Aorta (tissue), 5 donors: ENCODE measurements around the gene MAP1LC3C. TPM values are rescaled to one million over a fixed set of nuclear protein-coding genes. Genes with fewer than 3 reads are reported as not detected.

Experiments used
- ATAC-seq: fragments of 200-7000 bp; cut with Tn5 transposase; one replicate; pipeline ENCODE4 v1.9.1; 2022; ENCODE audit warnings: moderate library complexity; ENCODE audit not compliant: low FRiP score
- DNase-seq, 2 donors: peaks; one replicate each; pipeline ENCODE4 v3.0.0-alpha.2; 2020
- H3K27ac ChIP-seq, 2 donors: one replicate each; pipeline ENCODE4 v1.5.1; 2013; ENCODE audit warnings: low read length in 2 of 2, mild to moderate bottlenecking in 2 of 2, moderate library complexity in 2 of 2, control low read depth in 1 of 2, inconsistent platforms in 1 of 2, low read depth in 1 of 2
- H3K27me3 ChIP-seq, 2 donors: one replicate each; pipeline ENCODE4 v1.6.1; 2013; ENCODE audit warnings: control low read depth in 1 of 2, low read length in 1 of 2, mild to moderate bottlenecking in 1 of 2, moderate library complexity in 1 of 2; ENCODE audit not compliant: insufficient read depth in 2 of 2, control insufficient read depth in 1 of 2
- H3K36me3 ChIP-seq, 2 donors: one replicate each; pipeline ENCODE4 v1.6.1; 2013; ENCODE audit warnings: control low read depth in 1 of 2, low read length in 1 of 2, mild to moderate bottlenecking in 1 of 2; ENCODE audit not compliant: insufficient read depth in 2 of 2, control insufficient read depth in 1 of 2
- H3K4me1 ChIP-seq, 2 donors: one replicate each; pipeline ENCODE4 v1.6.1; 2013; ENCODE audit warnings: low read length in 2 of 2, control low read depth in 1 of 2, mild to moderate bottlenecking in 1 of 2, moderate library complexity in 1 of 2; ENCODE audit not compliant: insufficient read depth in 2 of 2, control insufficient read depth in 1 of 2
- H3K4me3 ChIP-seq, 2 donors: one replicate each; pipeline ENCODE4 v1.5.1; 2013; ENCODE audit warnings: low read length in 2 of 2, control low read depth in 1 of 2, mild to moderate bottlenecking in 1 of 2
- H3K9me3 ChIP-seq: one replicate; pipeline ENCODE4 v1.6.1; 2013; ENCODE audit warnings: mild to moderate bottlenecking, low read length; ENCODE audit not compliant: control insufficient read depth
- WGBS, 2 donors: extraction: QIAGEN DNeasy Blood & Tissue Kit; methylation state at CpG; one replicate each; pipeline ENCODE4 v1.1.7; 2013; 5-methylcytosine and 5-hydroxymethylcytosine counted together
- intact Hi-C, 2 donors: fragments of 100-400 bp; cut with DNase I; formaldehyde crosslinking; loops; one replicate each; pipeline versions ENCODE4 v1.14.2 to v1.15.0; 2022
- polyA plus RNA-seq, 2 donors: library from polyadenylated mRNA; stranded (reverse); fragments of 200-250 nt; gene quantifications; one replicate each; pipeline ENCODE4 v1.2.3, GENCODE V29; 2013
- total RNA-seq, 2 donors: library from RNA; stranded (reverse); fragmentation: NEBNext Ultra II Directional; extraction: Animal tissue kit (Norgen Biotek cat#: 25700); gene quantifications; one replicate each; pipeline ENCODE4 v1.2.1, GENCODE V29; 2021
- donor health status: healthy with polysubstance abuse.
- donor health status: Bipolar disorder and iron deficiency.
- donor health status: DM: no; HTN: no; CAD: no.
- donor health status: DM: no; HTN: no; CAD: no.
- donor health status: DM: yes; HTN: yes; CAD: no.

MAP1LC3C gene
- total and polyA plus RNA-seq, 4 donors, result 0.39 to 0.63 TPM; not detected in 2

GRCh38 chr1:241950390-241950789, 48.5 kb downstream of the MAP1LC3C start:
- H3K27me3 ChIP-seq, result no peaks in the 10 kb centered on the region
- 46 to 51% methylated on average over 5 of the region's 5 CpGs for WGBS, 2 donors

GRCh38 chr1:241947354-241947753, 51.5 kb downstream of the MAP1LC3C start:
- no peak for ATAC-seq
- Histone ChIP-seq H3K4me1 (no peaks in the 10 kb centered on the region), H3K36me3 (no peaks in the 10 kb centered on the region), H3K4me3 (no peak overlapping the region), H3K9me3 (no peaks in the 10 kb centered on the region), H3K27me3 (no peaks in the 10 kb centered on the region), H3K27ac (no peak overlapping the region)
- intact Hi-C loops, result no loop called here
- DNase-seq, result no peak
- 64 to 65% methylated on average over 6 of the region's 6 CpGs for WGBS, 2 donors

More at GRCh38 chr1:241950390-241950789, 48.5 kb downstream of the MAP1LC3C start:
- Histone ChIP-seq H3K4me3 (no peak overlapping the region), H3K27ac (no peak overlapping the region), H3K4me1 (no peaks in the 10 kb centered on the region), H3K9me3 (no peaks in the 10 kb centered on the region), H3K36me3 (no peaks in the 10 kb centered on the region)
- ATAC-seq (no peak), DNase-seq (no peak)
- intact Hi-C loops, result no loop called here

Other genes with a start within 250 kb of the MAP1LC3C start
- gene EXO1, start 150.9 kb downstream of the MAP1LC3C start, total RNA-seq, result 1 to 10 TPM in 1 of 2 donors, under 1 TPM in 1; 0.65 to 1.5 TPM
- gene EXO1, start 150.9 kb downstream of the MAP1LC3C start, polyA plus RNA-seq, result 1 to 10 TPM in 1 of 2 donors, under 1 TPM in 1; 0.38 to 1.1 TPM
- gene BECN2, start 41.3 kb downstream of the MAP1LC3C start, total RNA-seq, result not detected
- gene BECN2, start 41.3 kb downstream of the MAP1LC3C start, polyA plus RNA-seq, result not detected